Neural cell (in vitro differentiated cells): ENCODE data around the gene PTPRN2. TPM values are rescaled to one million over a fixed set of nuclear protein-coding genes. Genes with fewer than 3 reads are reported as not detected.

Source experiments
- H2AFZ ChIP-seq: fragments of 200-600, 300-800 bp; sonication (generic), shearing (Covaris generic); 2 replicates; pipeline ENCODE4 v1.6.0; 2014; ENCODE audit warnings: low read depth, mild to moderate bottlenecking, antibody characterized with exemption, low read length, moderate library complexity
- H3F3A ChIP-seq: fragments of 200-600 bp; shearing (Covaris generic); 2 replicates; pipeline ENCODE4 v1.6.1; 2016; ENCODE audit warnings: mild to moderate bottlenecking, moderate library complexity, mixed read lengths, antibody characterized with exemption, low read length; ENCODE audit not compliant: insufficient read depth, poor library complexity, severe bottlenecking
- H3K27ac ChIP-seq: fragments of 200-600, 300-800 bp; sonication (generic), shearing (Covaris generic); 2 replicates; pipeline ENCODE4 v1.5.1; 2014; ENCODE audit warnings: mild to moderate bottlenecking, low read length, moderate library complexity
- H3K27me3 ChIP-seq: fragments of 300-800, 200-600 bp; sonication (generic), shearing (Covaris generic); 2 replicates; pipeline ENCODE4 v1.6.0; 2014; ENCODE audit warnings: mild to moderate bottlenecking, low read depth, low read length, moderate library complexity; ENCODE audit not compliant: insufficient read depth
- H3K36me3 ChIP-seq: fragments of 300-800, 200-600 bp; sonication (generic), shearing (Covaris generic); 2 replicates; pipeline ENCODE4 v1.5.1; 2014; ENCODE audit warnings: mild to moderate bottlenecking, antibody characterized with exemption, low read length, moderate library complexity; ENCODE audit not compliant: insufficient read depth
- H3K4me2 ChIP-seq: fragments of 300-800, 200-600 bp; sonication (generic), shearing (Covaris generic); 2 replicates; pipeline ENCODE4 v1.6.0; 2014; ENCODE audit warnings: mild to moderate bottlenecking, low read length
- H3K4me3 ChIP-seq: fragments of 300-800, 200-600 bp; sonication (generic), shearing (Covaris generic); 2 replicates; pipeline ENCODE4 v1.5.1; 2014; ENCODE audit warnings: mild to moderate bottlenecking, low read length, moderate library complexity
- H3K79me2 ChIP-seq: fragments of 200-600 bp; shearing (Covaris generic); replicated peaks from 2 replicates; pipeline ENCODE4 v1.6.0; 2014; ENCODE audit warnings: mild to moderate bottlenecking, low read length, moderate library complexity; ENCODE audit not compliant: insufficient read depth
- H3K9ac ChIP-seq: fragments of 300-800, 200-600 bp; sonication (generic), shearing (Covaris generic); 2 replicates; pipeline ENCODE4 v1.6.1; 2016; ENCODE audit warnings: mild to moderate bottlenecking, low read length, mixed read lengths
- H3K9me2 ChIP-seq: fragments of 200-600 bp; shearing (Covaris generic); 2 replicates; pipeline ENCODE4 v1.6.1; 2016; ENCODE audit warnings: mild to moderate bottlenecking, low read length, mixed read lengths; ENCODE audit not compliant: insufficient read depth
- H3K9me3 ChIP-seq: fragments of 200-600, 300-800 bp; sonication (generic), shearing (Covaris generic); 2 replicates; pipeline ENCODE4 v1.6.1; 2016; ENCODE audit warnings: mild to moderate bottlenecking, mixed run types, low read length, moderate library complexity, mixed read lengths
- H4K20me1 ChIP-seq: fragments of 200-600 bp; shearing (Covaris generic); 2 replicates; pipeline ENCODE4 v1.6.1; 2016; ENCODE audit warnings: mild to moderate bottlenecking, mixed run types; ENCODE audit not compliant: insufficient read depth
- CTCF ChIP-seq: fragments of 450-650 bp; IDR thresholded peaks from 2 replicates; pipeline ENCODE4 v1.5.1; 2014; ENCODE audit warnings: antibody characterized with exemption, mild to moderate bottlenecking, moderate library complexity; ENCODE audit not compliant: poor library complexity, severe bottlenecking
- EP300 ChIP-seq: fragments of 450-650 bp; conservative IDR thresholded peaks from 2 replicates; pipeline ENCODE4 v1.6.1; 2014; ENCODE audit warnings: antibody characterized with exemption, mild to moderate bottlenecking, moderate library complexity; ENCODE audit not compliant: poor library complexity, severe bottlenecking
- EZH2 ChIP-seq: fragments of 200-600, 300-800 bp; shearing (Covaris generic), sonication (generic); IDR thresholded peaks from 2 replicates; pipeline ENCODE4 v1.6.1; 2014; ENCODE audit warnings: antibody characterized with exemption, low read length, borderline replicate concordance, mild to moderate bottlenecking; ENCODE audit not compliant: insufficient read depth, poor library complexity, severe bottlenecking
- MXI1 ChIP-seq: fragments of 450-650 bp; conservative IDR thresholded peaks from 2 replicates; pipeline ENCODE4 v1.6.1; 2014; ENCODE audit warnings: antibody characterized with exemption, mild to moderate bottlenecking; ENCODE audit not compliant: poor library complexity, severe bottlenecking
- POLR2AphosphoS5 ChIP-seq: IDR thresholded peaks from 2 replicates; pipeline ENCODE4 v1.6.1; 2012
- RAD21 ChIP-seq: fragments of 450-650 bp; conservative IDR thresholded peaks from 2 replicates; pipeline ENCODE4 v1.6.1; 2014; ENCODE audit warnings: antibody characterized with exemption, mild to moderate bottlenecking, moderate library complexity
- REST ChIP-seq: IDR thresholded peaks from 2 replicates; pipeline ENCODE4 v1.6.1; 2012; ENCODE audit warnings: borderline replicate concordance
- SMC3 ChIP-seq: fragments of 450-650 bp; conservative IDR thresholded peaks from 2 replicates; pipeline ENCODE4 v1.6.1; 2014; ENCODE audit warnings: antibody characterized with exemption, mild to moderate bottlenecking, moderate library complexity; ENCODE audit not compliant: poor library complexity
- TAF1 ChIP-seq: IDR thresholded peaks from 2 replicates; pipeline ENCODE4 v1.6.1; 2012; ENCODE audit warnings: low read depth
- polyA plus RNA-seq: library from polyadenylated mRNA; depleted of rRNA; stranded (reverse); fragments of >200 nt; gene quantifications from 2 replicates; pipeline ENCODE4 v1.2.3, GENCODE V29; 2014

PTPRN2 gene
- polyA plus RNA-seq, 1 donor from 2014 or later, result 31.0 TPM

- Histone ChIP-seq H3K79me2 (no peaks in the 10 kb centered on the region), H3K36me3 (peaks cover 12% of the 10 kb centered on the region), H2AFZ (no peak overlapping the region), H3K9me3 (peaks cover 18% of the 10 kb centered on the region), H3K4me3 (no peak overlapping the region), H3F3A (no peaks in the 10 kb centered on the region), H3K9me2 (no peaks in the 10 kb centered on the region), H4K20me1 (no peaks in the 10 kb centered on the region), H3K9ac (no peak overlapping the region), H3K27me3 (no peaks in the 10 kb centered on the region), H3K4me2 (no peak overlapping the region), H3K27ac (no peak overlapping the region)
- TF ChIP-seq POLR2AphosphoS5 (no peak), REST (no peak), RAD21 (no peak), SMC3 (no peak), CTCF (no peak), TAF1 (no peak), EZH2 (no peak), MXI1 (no peak), EP300 (no peak)
Observed at GRCh38 chr7:158167373-158167772, 420.2 kb downstream of the PTPRN2 start.

- H3K4me3 ChIP-seq, result no peak overlapping the region
- H3K27ac ChIP-seq, result no peak overlapping the region
- H3K9ac ChIP-seq, result no peak overlapping the region
- H3K79me2 ChIP-seq, result no peaks in the 10 kb centered on the region
- no peak for TF ChIP-seq EZH2
- no peak for TF ChIP-seq REST
- H3F3A ChIP-seq, result no peaks in the 10 kb centered on the region
- H3K9me3 ChIP-seq, result peaks cover 18% of the 10 kb centered on the region
- peaks cover 12% of the 10 kb centered on the region for H3K36me3 ChIP-seq
- H4K20me1 ChIP-seq, result no peaks in the 10 kb centered on the region
- no peak overlapping the region for H3K4me2 ChIP-seq
- H3K27me3 ChIP-seq, result no peaks in the 10 kb centered on the region
- H2AFZ ChIP-seq, result no peak overlapping the region
- H3K9me2 ChIP-seq, result no peaks in the 10 kb centered on the region
Observed at GRCh38 chr7:158166386-158167340, 421.0 kb downstream of the PTPRN2 start.
